IMR-90 (cell line): Measurements from ENCODE around the gene MKX. TPM values are rescaled to one million over a fixed set of nuclear protein-coding genes. Genes with fewer than 3 reads are reported as not detected.

Experiments
- ATAC-seq: fragments of 200-7000 bp; cut with Tn5 transposase; 2 replicates; pipeline ENCODE4 v1.9.1; 2020; ENCODE audit warnings: low read depth, mild to moderate bottlenecking, moderate library complexity
- BruUV-seq: library from RNA; stranded (reverse); fragments of 400-500 nt; replicated peaks from 2 replicates; lab custom pipeline; 2021; lab: Mats Ljungman, UMichigan
- CTCF ChIA-PET: fragments of 300-600 bp; formaldehyde crosslinking; extraction: SDS; loops from one replicate; lab custom pipeline; 2021; ENCODE audit warnings: antibody characterized with exemption; lab: Yijun Ruan, JAX
- POLR2A ChIA-PET: fragments of 300-600 bp; sonication (Branson Sonifier 250); formaldehyde crosslinking; loops from one replicate; lab custom pipeline; 2022; ENCODE audit warnings: antibody characterized with exemption; ENCODE audit not compliant: unreplicated experiment; lab: Charles Lee
- DNase-seq: peaks from one replicate; pipeline ENCODE4 v3.0.0; 2013
- H2AFZ ChIP-seq: replicated peaks from 2 replicates; pipeline ENCODE3; 2013; ENCODE audit warnings: low read length, mild to moderate bottlenecking; ENCODE audit not compliant: poor library complexity
- H2AK5ac ChIP-seq: 2 replicates; pipeline ENCODE4 v1.6.1; 2013; ENCODE audit warnings: low read depth, low read length, inconsistent platforms
- H2AK9ac ChIP-seq: replicated peaks from 2 replicates; pipeline ENCODE3; 2013; ENCODE audit warnings: mild to moderate bottlenecking, low read depth, low read length, moderate library complexity; ENCODE audit not compliant: poor library complexity
- H2BK120ac ChIP-seq: 2 replicates; pipeline ENCODE4 v1.6.1; 2013; ENCODE audit warnings: low read depth, low read length, inconsistent platforms
- H2BK15ac ChIP-seq: 3 replicates; pipeline ENCODE4 v1.6.1; 2013; ENCODE audit warnings: low read depth, low read length, inconsistent platforms
- H2BK20ac ChIP-seq: 2 replicates; pipeline ENCODE4 v1.6.1; 2013; ENCODE audit warnings: low read depth, mild to moderate bottlenecking, inconsistent platforms, low read length, moderate library complexity
- H2BK5ac ChIP-seq: 2 replicates; pipeline ENCODE4 v1.6.1; 2013; ENCODE audit warnings: mild to moderate bottlenecking, low read depth, low read length, inconsistent platforms; ENCODE audit not compliant: poor library complexity, severe bottlenecking
- H3K14ac ChIP-seq: replicated peaks from 2 replicates; pipeline ENCODE4 v1.6.1; 2013; ENCODE audit warnings: low read depth, low read length, inconsistent platforms
- H3K18ac ChIP-seq: 2 replicates; pipeline ENCODE4 v1.6.1; 2013; ENCODE audit warnings: low read depth, low read length, control low read depth
- H3K23ac ChIP-seq: 2 replicates; pipeline ENCODE4 v1.6.1; 2013; ENCODE audit warnings: low read depth, low read length, inconsistent platforms
- H3K27ac ChIP-seq: 2 replicates; pipeline ENCODE4 v1.5.1; 2013; ENCODE audit warnings: mild to moderate bottlenecking, control low read depth, low read length; ENCODE audit not compliant: insufficient read depth
- H3K27me3 ChIP-seq: 2 replicates; pipeline ENCODE4 v1.6.1; 2013; ENCODE audit warnings: low read length; ENCODE audit not compliant: control insufficient read depth, insufficient read depth
- H3K36me3 ChIP-seq: 2 replicates; pipeline ENCODE4 v1.6.1; 2013; ENCODE audit warnings: low read length, mixed read lengths; ENCODE audit not compliant: control insufficient read depth, insufficient read depth
- H3K4ac ChIP-seq: 2 replicates; pipeline ENCODE4 v1.6.1; 2013; ENCODE audit warnings: low read depth, low read length, inconsistent platforms
- H3K4me1 ChIP-seq: 2 replicates; pipeline ENCODE4 v1.6.1; 2013; ENCODE audit warnings: low read length, mixed read lengths; ENCODE audit not compliant: control insufficient read depth, insufficient read depth
- H3K4me2 ChIP-seq: 2 replicates; pipeline ENCODE4 v1.6.1; 2013; ENCODE audit warnings: low read depth, mild to moderate bottlenecking, control low read depth, low read length, moderate library complexity
- H3K4me3 ChIP-seq: 2 replicates; pipeline ENCODE4 v1.5.1; 2013; ENCODE audit warnings: low read depth, mild to moderate bottlenecking, control low read depth, low read length, moderate library complexity; ENCODE audit not compliant: insufficient read depth
- H3K56ac ChIP-seq: 2 replicates; pipeline ENCODE4 v1.6.1; 2013; ENCODE audit warnings: low read length, inconsistent platforms; ENCODE audit not compliant: insufficient read depth; ENCODE audit errors: extremely low read depth
- H3K79me1 ChIP-seq, 2 experiments: 2 replicates each; pipeline ENCODE4 v1.6.1; 2013; ENCODE audit warnings: low read length in 2 of 2, inconsistent platforms in 1 of 2, low read depth in 1 of 2
- H3K9ac ChIP-seq: 2 replicates; pipeline ENCODE4 v1.6.1; 2013; ENCODE audit warnings: low read depth, low read length, control low read depth
- H3K9me1 ChIP-seq: 2 replicates; pipeline ENCODE4 v1.6.1; 2013; ENCODE audit warnings: low read length, inconsistent platforms; ENCODE audit not compliant: insufficient read depth
- H3K9me3 ChIP-seq: 2 replicates; pipeline ENCODE4 v1.6.1; 2013; ENCODE audit warnings: low read length; ENCODE audit not compliant: control insufficient read depth, insufficient read depth
- H4K20me1 ChIP-seq: 2 replicates; pipeline ENCODE4 v1.6.1; 2013; ENCODE audit warnings: low read length, inconsistent platforms; ENCODE audit not compliant: insufficient read depth
- H4K5ac ChIP-seq: 2 replicates; pipeline ENCODE4 v1.6.1; 2013; ENCODE audit warnings: mild to moderate bottlenecking, low read depth, low read length, control low read depth
- H4K8ac ChIP-seq, 2 experiments: 2 replicates each; pipeline ENCODE4 v1.6.1; 2013; ENCODE audit warnings: low read depth in 2 of 2, low read length in 2 of 2, control low read depth in 1 of 2, inconsistent platforms in 1 of 2
- H4K91ac ChIP-seq: 2 replicates; pipeline ENCODE4 v1.6.1; 2013; ENCODE audit warnings: low read depth, low read length, inconsistent platforms; ENCODE audit not compliant: insufficient read depth
- CHD1 ChIP-seq: IDR thresholded peaks from 2 replicates; pipeline ENCODE4 v1.6.1; 2012; ENCODE audit warnings: low read depth, low read length, improper control_type of control experiment
- RCOR1 ChIP-seq: IDR thresholded peaks from 2 replicates; pipeline ENCODE4 v1.6.1; 2012; ENCODE audit warnings: mild to moderate bottlenecking, low read length, improper control_type of control experiment; ENCODE audit not compliant: insufficient replicate concordance
- WGBS, 2 experiments: methylation state at CpG; one replicate each; pipeline versions ENCODE4 v1.1.5 to v1.1.7; 2013; ENCODE audit warnings: missing lambda C conversion rate in 2 of 2; ENCODE audit not compliant: insufficient read length in 1 of 2; ENCODE audit errors: extremely low coverage in 2 of 2; 5-methylcytosine and 5-hydroxymethylcytosine counted together
- dilution Hi-C: fragments of 300-500 bp; cut with HindIII; formaldehyde crosslinking; loops from one replicate; pipeline ENCODE4 v1.14.3; 2018; ENCODE audit warnings: low sequenced_read_pairs; ENCODE audit not compliant: unreplicated experiment
- in situ Hi-C: fragments of 300-500 bp; cut with MboI; formaldehyde crosslinking; loops from 3 replicates; pipeline ENCODE4 v1.14.3; 2019; ENCODE audit warnings: low sequenced_read_pairs, inconsistent platforms, mixed read lengths
- intact Hi-C: fragments of 100-400 bp; cut with micrococcal nuclease; formaldehyde crosslinking; loops from 2 replicates; pipeline ENCODE4 v1.10.0; 2022
- polyA plus RNA-seq, 3 experiments: library from polyadenylated mRNA; depleted of rRNA; stranded (reverse); fragments of >200 nt; gene quantifications; 2 replicates each; pipeline ENCODE4 v1.2.3, GENCODE V29; 2012; ENCODE audit warnings: low replicate concordance in 1 of 3
- total RNA-seq: library from RNA; depleted of rRNA; stranded (reverse); fragments of >200 nt; gene quantifications from 2 replicates; pipeline ENCODE4 v1.2.3, GENCODE V29; 2012

MKX gene
- total and polyA plus RNA-seq, 2 of the 4 experiments (the other 2 are of a cell fraction), result 0.10 to 0.36 TPM

DNA sequence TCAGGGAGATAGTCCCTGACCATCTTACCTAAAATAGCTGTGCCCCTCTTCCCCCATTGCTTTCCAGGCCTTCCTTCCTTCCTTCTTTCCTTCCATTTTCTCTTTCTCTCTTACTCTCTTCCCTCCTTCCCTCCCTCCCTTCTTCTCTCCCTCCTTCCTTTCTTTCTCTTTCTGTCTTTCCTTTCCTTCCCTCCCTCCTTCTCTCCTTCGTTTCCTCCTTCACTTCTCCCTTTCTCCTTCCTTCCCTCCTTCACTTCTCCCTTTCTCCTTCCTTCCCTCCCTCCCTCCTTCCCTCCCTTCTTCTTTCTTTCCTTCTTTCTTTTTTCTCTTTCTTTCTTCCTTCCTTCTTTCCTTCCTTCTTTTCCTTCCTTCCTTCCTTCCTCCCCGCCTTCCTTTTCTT, 24.6 kb upstream of the MKX start:
- H3K4ac ChIP-seq, result no peak overlapping the region
- H3K9me3 ChIP-seq, result no peaks in the 10 kb centered on the region
- no peaks in the 10 kb centered on the region for H3K79me1 ChIP-seq
- WGBS, 2 experiments, result 40 to 75% methylated on average over 1 to 2 of the region's 2 CpGs
- no peak overlapping the region for H3K27ac ChIP-seq
- H3K27me3 ChIP-seq, result peaks cover 25% of the 10 kb centered on the region
- no peak overlapping the region for H2BK20ac ChIP-seq
- in situ Hi-C loops, result no loop called here
- no peak overlapping the region for H3K4me3 ChIP-seq
- no peak overlapping the region for H2BK15ac ChIP-seq
- no peak overlapping the region for H2AK9ac ChIP-seq
- H3K36me3 ChIP-seq, result no peaks in the 10 kb centered on the region
- H4K91ac ChIP-seq, result no peak overlapping the region
- H4K5ac ChIP-seq, result no peak overlapping the region
- H3K18ac ChIP-seq, result no peak overlapping the region
- no peak overlapping the region for H4K8ac ChIP-seq
- TF ChIP-seq RCOR1 (no peak), CHD1 (no peak)
- ChIA-PET CTCF (no interaction called here), POLR2A (no interaction called here)
- no peak overlapping the region for H2AFZ ChIP-seq
- DNase-seq (no peak), ATAC-seq (no peak)
- H4K20me1 ChIP-seq, result no peaks in the 10 kb centered on the region
- H2AK5ac ChIP-seq, result no peak overlapping the region
- H3K4me1 ChIP-seq, result no peaks in the 10 kb centered on the region
- H3K9ac ChIP-seq, result no peak overlapping the region
- H3K14ac ChIP-seq, result no peak overlapping the region
- BruUV-seq, result no TSS peak
- dilution Hi-C loops, result no loop called here
- H3K4me2 ChIP-seq, result no peak overlapping the region
- intact Hi-C loops, result no loop called here
- H3K23ac ChIP-seq, result no peak overlapping the region
- no peaks in the 10 kb centered on the region for H3K9me1 ChIP-seq
- H2BK5ac ChIP-seq, result no peak overlapping the region
- H3K56ac ChIP-seq, result no peak overlapping the region
- H2BK120ac ChIP-seq, result no peak overlapping the region
